B cell (primary cell): ENCODE data around the gene GARIN5A.

Experiments used
- CTCF ChIP-seq: fragments of 200-600 bp; IDR thresholded peaks from one replicate; pipeline ENCODE4 v1.8.0; 2022; ENCODE audit warnings: antibody characterized with exemption, mild to moderate bottlenecking
- EZH2 ChIP-seq: IDR thresholded peaks from 2 replicates; pipeline ENCODE4 v1.6.1; 2012; ENCODE audit warnings: borderline replicate concordance, low read depth, mild to moderate bottlenecking, moderate library complexity, low read length; ENCODE audit not compliant: insufficient read depth, poor library complexity, severe bottlenecking

- no peak for TF ChIP-seq CTCF
- no peak for TF ChIP-seq EZH2
Observed at GRCh38 chr19:50449236-50449899, 27.3 kb downstream of the GARIN5A start.
